Measurements from ENCODE around the gene GNG14.
A peak's percentile ranks its signal among the peaks of the same experiment; 100 is the strongest.
"Not testable (repeated sequence)": the region's sequence is repeated elsewhere in the genome, so short reads cannot be mapped to it uniquely, and the experiment has no call there.

Gene GNG14

DNA sequence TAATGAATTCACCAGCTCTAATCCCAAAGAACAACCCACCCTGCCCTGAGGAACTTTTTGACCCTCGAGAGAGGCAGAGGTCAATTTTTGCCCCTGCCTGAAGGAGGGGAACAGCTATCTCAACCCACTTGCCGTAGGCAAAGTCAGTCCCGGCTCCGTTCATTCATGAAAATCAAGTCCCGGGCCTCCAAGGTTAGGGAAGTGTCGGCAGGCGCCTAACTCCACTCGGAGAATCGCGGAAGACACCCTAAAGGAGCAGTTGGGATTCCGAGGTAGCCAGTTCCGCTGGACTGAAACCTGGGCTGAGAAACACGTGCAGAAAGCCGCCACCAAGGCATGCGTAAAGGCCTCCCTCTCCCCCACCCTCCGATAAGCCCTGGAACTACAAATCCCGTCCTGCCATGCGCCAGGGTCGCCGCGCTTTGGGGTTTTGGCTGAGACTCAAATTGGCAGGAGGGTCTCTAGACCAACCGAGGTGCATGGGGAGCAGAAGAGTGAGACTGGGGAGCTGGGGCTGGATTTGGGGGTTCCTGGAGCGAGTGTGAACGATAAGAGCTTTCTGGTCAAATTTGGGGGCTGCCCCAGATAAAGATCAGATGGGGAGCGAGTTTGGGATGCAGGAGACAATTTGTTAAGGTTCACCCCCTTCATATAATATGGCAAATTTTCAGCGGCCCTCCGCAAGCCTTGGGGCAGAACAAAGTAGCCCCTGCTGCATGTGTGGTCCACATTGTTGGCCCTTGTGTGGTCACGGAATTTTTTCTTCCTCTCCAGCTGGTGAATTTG is 36.0 kb downstream of the GNG14 start, which contains the start of gene TNPO2:
Gene TNPO2 (minus strand): TSS at position 292 of the 786 bp plus-strand sequence. CDS start 2,955 bp downstream, outside the sequence.
- peak; percentile 72 for DNase-seq (ENCODE audit: low spot score)

DNA sequence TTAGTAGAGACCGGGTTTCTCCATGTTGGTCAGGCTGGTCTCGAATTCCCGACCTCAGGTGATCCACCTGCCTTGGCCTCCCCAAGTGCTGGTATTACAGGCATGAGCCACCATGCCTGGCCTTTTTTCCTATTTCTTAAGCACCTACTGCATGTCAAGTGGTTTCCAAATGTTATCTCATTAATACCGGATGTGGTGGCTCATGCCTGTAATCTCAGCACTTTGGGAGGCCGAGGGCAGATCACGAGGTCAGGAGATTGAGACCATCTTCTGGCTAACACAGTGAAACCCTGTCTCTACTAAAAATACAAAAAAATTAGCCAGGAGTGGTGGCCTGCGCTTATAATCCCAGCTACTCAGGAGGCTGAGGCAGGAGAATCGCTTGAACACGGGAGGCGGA is 37.8 kb downstream of the GNG14 start:
- DNase-seq (ENCODE audit: low spot score) = not testable (repeated sequence)

DNA sequence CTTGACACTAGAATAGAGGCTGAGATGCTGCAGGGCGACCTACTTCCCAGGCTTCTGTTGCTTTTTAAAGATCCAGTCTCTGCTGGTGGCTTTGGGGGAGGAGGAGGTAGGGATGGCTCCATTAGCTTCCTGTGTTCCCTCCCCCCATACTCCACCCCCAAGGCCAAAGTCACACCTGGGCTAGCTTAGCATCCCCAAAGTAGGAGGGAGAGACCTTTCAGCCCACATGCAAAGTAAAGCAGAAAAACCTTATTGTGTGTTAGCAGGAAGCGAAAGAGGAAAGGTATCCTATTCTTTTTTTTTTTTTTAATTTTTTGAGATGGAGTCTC is 39.2 kb downstream of the GNG14 start:
- no peak for DNase-seq (ENCODE audit: low spot score)

DNA sequence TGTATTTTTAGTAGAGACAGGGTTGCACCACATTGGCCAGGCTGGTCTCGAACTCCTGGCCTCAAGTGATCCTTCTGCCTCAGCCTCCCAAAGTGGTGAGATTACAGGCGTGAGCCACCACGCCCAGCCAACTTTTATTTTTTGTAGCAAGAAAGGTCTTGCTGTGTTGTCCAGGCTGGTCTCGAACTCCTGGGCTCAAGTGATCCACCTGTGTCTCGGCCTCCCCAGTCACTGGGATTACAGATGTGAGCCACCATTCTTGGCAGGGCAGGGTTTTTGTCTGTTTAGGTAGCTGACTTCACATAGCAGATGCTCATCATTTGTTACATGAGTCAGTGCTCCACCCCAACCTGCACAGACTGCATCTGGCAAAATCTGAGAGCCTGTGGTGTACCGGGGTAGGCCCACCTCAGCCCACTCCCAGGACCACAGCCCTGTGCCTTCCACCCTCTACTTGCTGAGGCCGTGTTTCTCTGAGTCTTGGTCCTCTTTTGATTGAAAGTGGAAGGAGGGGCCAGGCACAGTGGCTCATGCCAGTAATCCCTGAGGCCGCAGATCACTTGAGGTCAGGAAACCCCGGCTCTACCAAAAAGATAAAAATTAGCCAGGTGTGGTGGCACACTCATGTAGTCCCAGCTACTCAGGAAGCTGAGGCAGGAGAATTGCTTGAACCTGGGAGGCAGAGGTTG is 40.1 kb downstream of the GNG14 start:
- no peak for DNase-seq (ENCODE audit: low spot score)

DNA sequence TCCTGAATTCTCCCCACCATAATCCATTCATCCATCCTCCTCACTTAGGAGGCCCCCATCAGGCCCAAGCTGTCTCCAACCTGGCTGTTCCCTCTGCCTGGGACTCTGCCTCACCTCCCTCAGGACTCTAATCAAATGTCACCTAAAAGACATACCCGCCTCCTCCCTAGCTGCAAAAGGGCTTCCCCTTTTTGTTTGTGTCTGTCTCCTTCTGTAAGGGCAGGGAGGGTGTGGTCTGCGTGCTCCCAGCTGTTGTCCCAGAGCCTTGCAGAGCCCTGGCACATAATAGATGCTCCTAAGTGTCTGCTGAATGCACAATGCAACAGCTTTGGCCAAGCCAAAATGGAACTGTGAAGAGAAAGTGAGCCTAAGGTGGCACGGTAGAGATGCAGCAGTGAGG is 42.3 kb downstream of the GNG14 start:
- DNase-seq (ENCODE audit: low spot score) = no peak

DNA sequence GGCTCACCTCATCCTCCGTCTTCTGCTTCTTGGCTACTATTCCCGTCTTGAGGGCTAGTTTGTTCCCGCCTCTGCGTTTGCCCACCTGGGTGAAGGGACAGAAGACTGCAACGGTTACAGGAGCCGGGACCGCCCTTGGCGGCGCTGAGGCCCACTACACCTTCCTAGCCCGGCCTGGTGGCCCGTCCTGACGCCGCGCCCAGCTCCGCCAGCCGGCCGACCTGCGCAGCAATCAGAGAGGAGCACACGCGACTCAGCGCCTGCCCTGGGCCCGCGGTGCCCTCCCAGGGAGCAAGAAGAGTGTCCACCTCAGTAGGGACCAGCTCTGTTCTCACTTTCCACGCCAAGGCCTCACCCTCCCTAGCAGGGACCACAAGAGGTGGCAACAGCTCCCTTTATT is 43.5 kb downstream of the GNG14 start:
- no peak for DNase-seq (ENCODE audit: low spot score)

DNA sequence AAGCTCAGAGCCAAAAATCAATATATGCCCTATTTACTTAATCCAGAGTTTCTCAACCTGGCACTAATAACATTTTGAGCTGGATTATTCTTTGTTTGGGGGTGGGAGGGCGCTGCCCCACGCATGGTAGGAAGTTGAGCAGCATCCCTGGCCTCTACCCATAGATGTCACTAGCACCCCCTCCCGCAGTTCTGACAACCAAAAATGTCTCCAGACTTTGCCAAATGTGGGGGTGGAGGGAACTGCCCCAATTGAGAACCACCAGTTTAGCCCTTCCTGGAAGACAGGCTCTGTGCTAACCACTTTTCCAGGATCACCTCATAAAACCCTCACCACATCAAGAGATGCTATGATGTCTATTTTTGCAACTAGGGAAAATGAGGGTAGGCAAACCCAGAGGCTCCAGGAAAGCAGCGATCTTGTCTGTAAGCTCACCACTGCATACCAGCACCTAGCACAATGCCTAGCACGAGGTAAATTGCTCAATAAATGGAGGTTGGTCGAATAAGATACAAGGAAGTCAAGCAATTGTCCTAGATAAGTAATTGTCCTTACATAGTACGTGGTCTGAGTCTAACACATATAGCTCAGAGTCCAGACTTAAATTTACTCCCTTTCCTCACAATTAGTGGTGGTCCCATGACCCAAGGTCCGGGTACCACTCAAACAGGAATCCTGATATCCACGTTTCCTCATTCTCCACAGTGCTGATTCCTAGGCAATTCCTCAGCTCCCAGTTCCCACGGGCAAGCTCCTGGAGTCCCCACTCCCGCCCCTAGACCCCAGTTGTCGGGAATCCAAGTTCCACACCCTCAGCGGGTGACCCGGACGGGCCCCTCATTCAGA is 45.8 kb downstream of the GNG14 start:
- peak; percentile 53 for DNase-seq (ENCODE audit: low spot score)

DNA sequence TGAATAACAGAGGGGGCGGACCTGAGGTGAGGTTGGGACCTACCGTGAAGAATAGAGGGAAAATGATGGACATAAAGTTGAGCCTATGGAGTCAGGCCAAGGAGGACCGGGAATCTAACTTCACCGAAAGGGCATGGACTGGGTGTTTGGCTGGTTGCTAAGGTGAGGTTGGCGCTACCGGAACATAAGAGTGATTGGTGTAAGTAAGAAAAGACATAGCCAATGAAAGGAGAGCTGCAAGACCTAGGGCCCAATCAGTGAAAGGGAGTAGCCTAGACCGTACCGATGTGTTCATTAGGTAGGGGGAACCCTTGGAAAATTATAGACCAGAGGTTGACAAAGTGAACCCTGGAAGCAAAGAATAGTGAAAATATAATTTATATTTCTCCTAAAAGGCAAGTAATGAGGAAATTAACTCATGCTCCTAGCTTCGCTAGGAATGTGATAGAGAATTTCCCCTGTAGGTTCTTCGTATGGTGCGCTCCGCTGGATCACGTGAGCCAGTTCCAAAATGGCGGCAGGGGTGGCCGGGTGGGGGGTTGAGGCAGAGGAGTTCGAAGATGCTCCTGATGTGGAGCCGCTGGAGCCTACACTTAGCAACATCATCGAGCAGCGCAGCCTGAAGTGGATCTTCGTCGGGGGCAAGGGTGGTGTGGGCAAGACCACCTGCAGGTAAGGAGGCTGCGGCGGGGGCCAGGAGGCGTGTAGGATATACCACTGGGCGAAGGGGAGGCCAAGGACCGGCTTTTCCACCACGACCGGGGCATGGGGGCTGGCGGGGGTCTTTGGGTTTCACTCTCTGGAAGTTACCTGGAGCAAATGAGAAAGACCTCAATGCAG is 49.4 kb downstream of the GNG14 start, which contains the start of gene GET3:
Gene GET3 (plus strand): TSS at position 503 of the 840 bp plus-strand sequence. CDS start 9 bp downstream, at position 512.
- DNase-seq (ENCODE audit: low spot score) = peak; percentile 94

DNA sequence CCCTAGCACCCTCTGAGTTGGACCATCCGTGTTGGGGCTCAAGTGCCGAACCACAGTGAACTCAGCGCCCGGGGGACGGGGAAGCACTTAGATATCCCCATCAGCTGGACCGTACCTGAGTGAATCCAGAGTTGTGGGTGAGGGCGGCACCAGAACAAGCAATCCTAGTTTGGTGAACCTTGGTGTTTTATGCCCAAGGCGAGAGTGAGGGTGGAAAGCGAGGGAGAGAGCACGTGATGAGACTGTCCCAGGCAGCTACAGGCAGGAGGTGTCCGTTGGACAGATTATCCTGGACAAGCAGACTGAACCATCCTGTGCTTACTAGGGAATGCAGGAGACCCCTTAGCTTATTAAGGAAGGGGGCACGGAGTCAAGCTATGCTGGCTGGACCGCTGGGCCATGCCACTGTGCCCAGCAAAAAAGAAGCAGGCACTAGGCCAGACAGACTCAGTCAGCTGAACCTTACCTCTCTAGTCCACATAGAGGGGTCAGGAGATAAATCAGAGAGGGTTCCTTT is 50.1 kb downstream of the GNG14 start:
- DNase-seq (ENCODE audit: low spot score) = no peak
